Upper lobe of left lung (tissue), 4 donors: ENCODE data around the gene VWA8.

ENCODE experiments used
- CTCF ChIP-seq, 6 experiments: fragments of 450-650 bp in 4 of 6; fragments of 200-600 bp in 2 of 6; sonication (generic) in 2 of 6; IDR thresholded peaks; one replicate each; pipeline ENCODE4 v1.5.1; 2016 to 2019; ENCODE audit warnings: antibody characterized with exemption in 6 of 6
- POLR2A ChIP-seq, 4 donors: fragments of 450-650 bp; IDR thresholded peaks; one replicate each; pipeline ENCODE4 v1.5.1; 2016 to 2017; ENCODE audit warnings: antibody characterized with exemption in 4 of 4, mild to moderate bottlenecking in 2 of 4
- POLR2AphosphoS5 ChIP-seq, 2 donors: sonication (generic); formaldehyde crosslinking; IDR thresholded peaks; one replicate each; pipeline ENCODE4 v1.5.1; 2017; ENCODE audit warnings: antibody characterized with exemption in 2 of 2

DNA sequence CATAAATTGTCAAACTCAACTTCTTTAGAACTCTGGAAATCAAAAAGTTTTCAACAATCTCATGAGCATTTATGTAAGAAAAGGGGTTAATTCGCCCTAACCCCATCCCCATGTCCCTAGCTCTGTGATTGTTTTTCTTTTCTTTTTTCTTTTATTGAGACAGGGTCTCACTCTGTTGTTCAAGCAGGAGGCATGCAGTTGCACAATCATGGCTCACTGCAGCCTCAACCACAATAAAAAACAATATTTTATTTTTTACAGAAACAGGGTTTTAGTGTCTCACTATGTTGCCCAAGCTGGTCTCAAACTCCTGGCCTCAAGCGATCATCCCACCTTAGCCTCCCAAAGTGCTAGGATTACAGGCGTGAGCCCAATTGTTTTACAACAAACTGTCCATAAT, 16.7 kb downstream of the VWA8 start:
- TF ChIP-seq POLR2A (IDR thresholded peaks at IDR 0.05) (no peak), CTCF (IDR thresholded peaks at IDR 0.05) (no peak), POLR2AphosphoS5 (IDR thresholded peaks at IDR 0.05) (no peak)
